Smooth muscle cell of the umbilical artery (primary cell): ENCODE measurements around the gene GPX2. TPM values are rescaled to one million over a fixed set of nuclear protein-coding genes. Genes with fewer than 3 reads are reported as not detected.

ENCODE experiments used
- total RNA-seq: library from RNA; depleted of rRNA; stranded (reverse); fragments of >200 nt; gene quantifications from 2 replicates; pipeline ENCODE4 v1.2.3, GENCODE V29; 2014

Gene GPX2
- total RNA-seq = not detected in 2 replicates

GRCh38 chr14:64942531-64943111 lies at the start of gene GPX2:
Gene GPX2, minus strand, starts transcription at chr14:64942745. Its CDS starts 19 bp downstream, at chr14:64942726.

GRCh38 chr14:64986648-64987437 lies 44.3 kb upstream of the GPX2 start, which contains the start of gene FNTB:
Gene FNTB, plus strand, starts transcription at chr14:64986895. Its CDS starts 59 bp downstream, at chr14:64986954.

GRCh38 chr14:64971943-64972791 lies 29.6 kb upstream of the GPX2 start, which contains the start of gene RAB15:
Gene RAB15, minus strand, starts transcription at chr14:64972336. Its CDS starts 260 bp downstream, at chr14:64972076.

GRCh38 chr14:64914237-64915028 lies 28.1 kb downstream of the GPX2 start, which contains the start of gene CHURC1:
Gene CHURC1, plus strand, starts transcription at chr14:64914455. Its CDS starts 41 bp downstream, at chr14:64914496.

Other genes with a start within 250 kb of the GPX2 start
- gene PLEKHG3, start 238.3 kb downstream of the GPX2 start, total RNA-seq = 0.59 and 5.3 TPM in 2 replicates
- 0.05 TPM in 1 of 2 replicates, not detected in the other for gene SPTB, start 62.8 kb downstream of the GPX2 start, total RNA-seq
- 54.9 and 57.9 TPM in 2 replicates for gene CHURC1, start 28.3 kb downstream of the GPX2 start, total RNA-seq
- 1.8 and 3.6 TPM in 2 replicates for gene RAB15, start 29.6 kb upstream of the GPX2 start, total RNA-seq
- gene FNTB, start 44.1 kb upstream of the GPX2 start, total RNA-seq = 16.6 and 19.3 TPM in 2 replicates
- gene MAX, start 159.8 kb upstream of the GPX2 start, total RNA-seq = 35.1 and 38.6 TPM in 2 replicates